ENCODE results near the gene NPAS4. TPM values are rescaled to one million over a fixed set of nuclear protein-coding genes. Genes with fewer than 3 reads are reported as not detected.
A peak's percentile ranks its signal among the peaks of the same experiment; 100 is the strongest.

The NPAS4 gene
- total and polyA plus RNA-seq, 9 of the 15 experiments (the other 6 are each of a cell fraction or from before 2014, with no cell fraction given), result not detected

- TF ChIP-seq DEAF1 (CRISPR knock-in tag; IDR thresholded peaks at IDR 0.05) (peak; percentile 21; the same call in 1 of the 2 replicates), ZNF695 (CRISPR knock-in tag; IDR thresholded peaks at IDR 0.05) (no peak), EP400 (IDR thresholded peaks at IDR 0.05) (peak; percentile 81), HDAC2 (IDR thresholded peaks at IDR 0.05) (peak; percentile 34; the same call in 1 of the 2 replicates), ATF1 (CRISPR knock-in tag; IDR thresholded peaks at IDR 0.05) (no peak), ATF1 (tag; IDR thresholded peaks at IDR 0.05) (peak; percentile 78), FOXP1 (CRISPR knock-in tag; IDR thresholded peaks at IDR 0.05) (peak; percentile 73; the same call in 1 of the 2 replicates), MTA3 (IDR thresholded peaks at IDR 0.05; ENCODE audit: borderline replicate concordance) (peak; percentile 67; the same call in 1 of the 2 replicates), KDM5B (IDR thresholded peaks at IDR 0.05; ENCODE audit: insufficient replicate concordance, low read depth, low read length) (peak; percentile 78), POLR3G (IDR thresholded peaks at IDR 0.05; ENCODE audit: extremely low read depth, insufficient read length, insufficient replicate concordance) (no peak), CBFB (CRISPR knock-in tag; IDR thresholded peaks at IDR 0.05) (peak; percentile 18; the same call in 1 of the 2 replicates), ZNF232 (CRISPR knock-in tag; IDR thresholded peaks at IDR 0.05) (peak; percentile 16; the same call in 1 of the 2 replicates), POLR2B (IDR thresholded peaks at IDR 0.05; ENCODE audit: low read depth, partially characterized antibody) (peak; percentile 51), CAMTA2 (CRISPR knock-in tag; conservative IDR thresholded peaks at IDR 0.05) (no peak), ZNF589 (CRISPR knock-in tag; IDR thresholded peaks at IDR 0.05; ENCODE audit: low read depth) (no peak), CEBPG (CRISPR knock-in tag; IDR thresholded peaks at IDR 0.05) (no peak), CEBPG (tag; conservative IDR thresholded peaks at IDR 0.05 in 1 of 2, IDR thresholded peaks at IDR 0.05 in 1 of 2) (no peak), ZBTB11 (CRISPR knock-in tag; IDR thresholded peaks at IDR 0.05) (peak in 1 of 3 experiments; percentile 77; a peak in 2 of 6 replicates), TBP (optimal IDR thresholded peaks at IDR 0.05; ENCODE audit: low read depth, low read length) (peak; percentile 82), RBM14 (IDR thresholded peaks at IDR 0.05; ENCODE audit: borderline replicate concordance, insufficient read depth, low read depth, low read length) (0 out of 2 replicates have a peak, but pooled peaks have one; percentile 69), RHOXF2B (CRISPR knock-in tag; conservative IDR thresholded peaks at IDR 0.05) (no peak)
Measured at GRCh38 chr11:66438504-66439466, 17.9 kb downstream of the NPAS4 start, which contains the start of gene MRPL11 (continued).
